8988T (cell line): ENCODE data around the gene DENND1A.

Experiments used
- DNase-seq: peaks from one replicate; pipeline ENCODE4 v3.0.0; 2011

The DENND1A gene

GRCh38 chr9:123419091-123419490 is 510.8 kb downstream of the DENND1A start:
- no peak for DNase-seq

GRCh38 chr9:123418506-123418905 is 511.4 kb downstream of the DENND1A start:
- no peak for DNase-seq

- DNase-seq: no peak
Measured at GRCh38 chr9:123418052-123418430, 511.9 kb downstream of the DENND1A start.

GRCh38 chr9:123417289-123418051 is 512.5 kb downstream of the DENND1A start:
- no peak for DNase-seq

- no peak for DNase-seq
Measured at GRCh38 chr9:123416176-123416575, 513.8 kb downstream of the DENND1A start.

GRCh38 chr9:123414936-123415930 is 514.7 kb downstream of the DENND1A start:
- no peak for DNase-seq

- no peak for DNase-seq
Measured at GRCh38 chr9:123414204-123414603, 515.7 kb downstream of the DENND1A start.

- no peak for DNase-seq
Measured at GRCh38 chr9:123412171-123412820, 517.6 kb downstream of the DENND1A start.

GRCh38 chr9:123411636-123412035 is 518.3 kb downstream of the DENND1A start:
- no peak for DNase-seq

- no peak for DNase-seq
Measured at GRCh38 chr9:123411191-123411590, 518.7 kb downstream of the DENND1A start.

GRCh38 chr9:123410281-123410910 is 519.5 kb downstream of the DENND1A start:
- DNase-seq: no peak

GRCh38 chr9:123408313-123409262 is 521.3 kb downstream of the DENND1A start:
- no peak for DNase-seq

- no peak for DNase-seq
Measured at GRCh38 chr9:123407217-123407851, 522.6 kb downstream of the DENND1A start.

- DNase-seq: no peak
Measured at GRCh38 chr9:123406691-123407216, 523.2 kb downstream of the DENND1A start.

- DNase-seq: no peak
Measured at GRCh38 chr9:123406016-123406415, 523.9 kb downstream of the DENND1A start.

- DNase-seq: no peak
Measured at GRCh38 chr9:123402981-123403509, 526.9 kb downstream of the DENND1A start.

GRCh38 chr9:123401879-123402513 is 527.9 kb downstream of the DENND1A start:
- peak; percentile 79 for DNase-seq

GRCh38 chr9:123400926-123401503 is 528.9 kb downstream of the DENND1A start:
- no peak for DNase-seq

GRCh38 chr9:123399803-123400378 is 530.0 kb downstream of the DENND1A start:
- DNase-seq: peak; percentile 81
